Colon (tissue), 2 donors: ENCODE data around the gene RBM20.
"Not testable (repeated sequence)": the region's sequence is repeated elsewhere in the genome, so short reads cannot be mapped to it uniquely, and the experiment has no call there.

Experiments
- FAIRE-seq: peaks from 2 replicates; lab custom pipeline; 2012; peaks lifted over from hg19 to GRCh38; lab: Jason Lieb, UNC
- donor health status: control.
- donor health status: control.

The RBM20 gene

DNA sequence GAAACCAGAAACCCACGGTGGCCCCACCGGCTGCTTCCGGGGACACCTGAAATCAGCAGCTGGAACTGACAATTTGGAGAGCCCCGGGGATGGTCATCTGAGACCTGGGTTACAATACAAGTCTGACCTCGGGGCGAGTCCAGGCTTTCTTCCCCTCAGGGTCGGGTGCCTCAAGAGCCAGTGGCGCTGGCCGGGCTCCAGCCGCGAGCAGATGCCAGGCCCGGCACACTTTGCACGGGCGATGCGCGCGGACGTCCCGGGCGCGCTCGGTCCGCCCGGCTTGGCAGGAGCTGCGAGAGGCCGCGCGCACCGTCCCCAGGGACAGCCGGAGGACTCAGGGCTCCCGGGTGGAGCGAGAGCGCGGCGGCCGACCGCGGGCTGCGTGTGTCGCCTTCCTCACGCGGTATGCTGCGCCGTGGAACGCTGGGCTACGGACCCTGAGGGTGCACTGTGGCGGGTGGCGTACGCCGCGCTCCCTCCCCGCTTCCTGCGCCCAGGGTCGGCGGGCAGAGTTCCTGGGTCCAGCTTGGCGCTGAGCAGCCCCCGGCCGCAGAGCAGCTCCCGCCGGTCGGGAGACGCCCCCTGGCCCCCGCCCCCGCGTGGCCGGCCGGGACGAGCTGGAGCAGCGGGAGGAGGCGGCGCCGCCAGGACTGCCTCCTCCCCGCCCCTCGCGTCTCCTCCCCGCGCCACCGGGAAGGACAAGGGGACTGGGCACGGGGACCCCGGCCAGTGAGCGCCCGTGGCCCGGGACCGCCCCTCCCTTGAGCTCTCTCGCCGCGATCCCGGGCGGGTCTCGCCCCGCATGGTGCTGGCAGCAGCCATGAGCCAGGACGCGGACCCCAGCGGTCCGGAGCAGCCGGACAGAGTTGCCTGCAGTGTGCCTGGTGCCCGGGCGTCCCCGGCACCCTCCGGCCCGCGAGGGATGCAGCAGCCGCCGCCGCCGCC, at the start of gene RBM20:
RBM20 (plus strand) TSS at position 684 of the 945 bp plus-strand sequence; CDS start at position 803, 119 bp downstream.
- FAIRE-seq, result no peak

DNA sequence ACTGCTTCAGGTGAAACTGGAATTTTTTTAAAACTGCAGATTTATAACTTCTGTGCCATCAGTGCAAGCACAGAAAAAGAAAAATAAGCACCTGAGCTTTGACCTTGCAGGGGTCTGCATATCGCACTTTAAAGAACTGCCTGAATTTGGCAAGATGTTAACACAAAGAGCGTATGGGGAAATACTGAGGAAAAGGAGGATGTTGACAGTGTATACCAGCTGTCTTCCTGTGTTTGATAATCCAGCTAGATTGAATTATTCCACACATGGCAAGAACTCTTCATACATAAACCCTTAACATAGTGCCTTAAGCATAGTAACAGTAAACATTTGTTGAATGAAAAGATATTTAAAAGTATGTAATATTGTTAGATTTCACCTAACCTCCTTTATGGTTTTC, 46.7 kb upstream of the RBM20 start:
- FAIRE-seq, result no peak

DNA sequence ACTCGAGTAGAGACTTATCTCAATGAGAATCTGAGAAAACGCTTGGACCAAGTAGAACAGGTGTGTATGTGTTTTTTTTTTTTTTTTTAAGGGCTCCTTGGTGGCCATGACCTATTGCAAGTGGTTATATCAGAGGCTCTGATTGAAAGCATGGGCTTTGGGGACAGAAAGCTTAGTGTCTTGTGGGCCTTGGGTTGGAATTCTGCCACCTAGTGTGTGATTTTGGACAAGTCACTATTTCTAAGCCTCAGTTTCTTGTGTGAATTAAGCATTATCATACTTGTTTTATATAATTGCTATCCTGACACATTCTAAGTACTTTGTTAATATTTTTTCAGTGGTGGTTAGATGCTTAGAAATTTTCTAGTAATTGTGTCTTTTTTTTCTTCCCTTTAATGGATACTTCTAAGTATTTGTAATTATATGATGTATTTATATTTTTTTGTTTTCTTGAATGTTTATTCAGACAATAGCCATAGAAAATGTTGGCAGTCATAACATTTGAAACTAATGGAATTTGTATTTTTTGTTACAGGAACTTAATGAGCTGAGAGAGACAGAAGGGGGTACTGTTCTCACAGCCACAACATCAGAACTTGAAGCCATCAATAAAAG, 43.5 kb upstream of the RBM20 start:
- peak; percentile 77 for FAIRE-seq

DNA sequence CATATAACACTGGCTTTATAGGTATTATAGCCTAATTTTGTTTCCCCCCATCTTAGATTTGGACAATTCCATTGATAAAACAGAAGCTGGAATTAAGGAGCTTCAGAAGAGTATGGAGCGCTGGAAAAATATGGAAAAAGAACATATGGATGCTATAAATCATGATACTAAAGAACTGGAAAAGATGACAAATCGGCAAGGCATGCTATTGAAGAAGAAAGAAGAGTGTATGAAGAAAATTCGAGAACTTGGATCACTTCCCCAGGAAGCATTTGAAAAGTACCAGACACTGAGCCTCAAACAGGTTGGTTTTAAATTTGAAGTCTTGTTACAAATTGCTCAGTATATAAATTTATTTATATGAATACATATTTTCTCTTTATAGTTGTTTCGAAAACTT, 42.6 kb upstream of the RBM20 start:
- FAIRE-seq, result no peak

DNA sequence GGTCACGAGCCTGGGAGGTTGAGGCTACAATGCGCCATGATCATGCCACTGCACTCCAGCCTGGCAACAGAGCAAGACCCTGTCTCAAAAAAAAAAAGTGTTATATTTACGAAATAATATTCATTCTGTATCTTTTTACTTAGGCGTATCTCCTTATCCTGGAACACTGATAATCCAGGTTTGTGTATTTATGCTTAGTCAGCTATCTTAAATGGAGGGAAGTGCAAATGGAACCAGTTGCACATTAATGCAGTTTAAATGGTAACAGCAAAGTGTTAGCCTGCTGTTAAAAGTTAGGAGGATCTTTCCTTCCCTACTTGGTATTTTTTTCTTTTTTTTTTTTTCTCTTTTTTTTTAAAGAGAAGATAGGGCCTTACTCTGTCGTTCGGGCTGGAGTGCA, 36.0 kb upstream of the RBM20 start:
- no peak for FAIRE-seq

DNA sequence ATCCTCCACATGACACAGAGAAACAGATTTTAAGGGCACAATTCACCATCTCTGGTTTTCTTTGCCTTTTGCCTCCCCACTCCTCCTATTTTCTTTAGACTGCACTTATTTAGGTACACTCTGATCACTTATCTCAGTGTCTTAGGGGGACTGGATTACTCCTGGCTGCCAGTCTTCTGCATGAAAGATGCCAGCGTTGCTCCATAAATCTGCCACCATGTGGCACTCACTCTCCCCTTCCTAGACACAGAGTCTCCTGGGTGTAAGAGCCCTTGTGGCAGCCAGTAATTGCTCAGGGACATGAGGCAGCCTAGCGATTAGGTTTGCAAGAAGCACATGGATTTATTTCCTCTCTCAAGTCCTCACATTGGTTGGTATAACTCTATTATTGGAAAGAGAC, 34.5 kb upstream of the RBM20 start:
- no peak for FAIRE-seq

DNA sequence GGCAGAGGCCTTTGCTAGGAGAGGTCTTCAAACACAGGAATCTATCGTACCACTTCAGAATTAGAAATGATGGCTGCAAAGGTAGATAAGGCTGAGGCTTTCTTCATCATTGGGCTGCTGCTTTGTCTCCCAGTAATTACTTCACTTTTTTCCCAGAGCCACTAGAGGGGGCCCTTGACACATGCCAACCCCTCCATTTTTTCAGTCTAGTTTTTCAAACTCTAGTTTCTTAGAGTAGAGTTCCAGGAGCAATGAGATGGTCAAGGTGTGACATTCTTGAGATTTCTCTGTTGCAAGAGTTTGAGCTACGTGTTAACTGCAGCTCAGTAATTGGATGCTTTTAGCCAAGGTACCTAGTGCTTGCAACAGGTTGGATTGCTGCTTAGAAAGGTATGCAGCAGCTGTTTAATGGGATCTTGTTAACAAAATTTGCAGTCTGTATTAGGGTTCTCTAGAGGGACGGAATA, 33.8 kb upstream of the RBM20 start:
- no peak for FAIRE-seq

DNA sequence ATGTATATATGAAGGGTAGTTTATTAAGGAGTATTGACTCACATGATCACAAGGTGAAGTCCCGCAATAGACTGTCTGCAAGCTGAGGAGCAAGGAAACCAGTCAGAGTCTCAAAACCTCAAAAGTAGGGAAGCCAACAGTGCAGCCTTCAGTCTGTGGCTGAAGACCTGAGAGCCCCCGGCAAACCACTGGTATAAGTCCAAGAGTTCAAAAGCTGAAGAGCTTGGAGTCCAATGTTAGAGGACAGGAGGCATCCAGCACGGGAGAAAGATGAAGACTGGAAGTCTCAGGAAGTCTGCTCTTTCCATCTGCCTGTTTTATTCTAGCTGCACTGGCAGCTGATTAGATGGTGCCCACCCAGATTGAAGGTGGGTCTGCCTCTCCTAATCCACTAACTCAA, 33.4 kb upstream of the RBM20 start:
- FAIRE-seq, result not testable (repeated sequence)

DNA sequence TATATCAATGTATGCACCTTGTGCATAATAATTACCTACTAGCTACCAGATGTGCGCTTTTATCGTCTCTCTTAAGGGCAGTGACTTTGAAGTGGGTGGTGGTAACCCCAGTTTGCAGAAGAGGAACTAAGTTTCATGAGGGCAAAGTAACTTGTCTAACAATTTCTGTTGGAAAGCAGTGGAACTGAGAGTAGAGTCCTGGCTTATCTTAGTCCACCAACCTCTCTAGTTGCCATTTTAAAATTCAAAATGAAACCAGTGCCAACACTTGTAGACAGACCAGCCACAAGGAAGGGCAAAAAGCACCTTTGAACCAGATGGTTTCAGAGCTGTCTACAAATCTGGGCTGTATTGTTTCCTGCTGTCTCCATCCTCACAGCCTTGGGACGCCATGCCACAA, 32.0 kb upstream of the RBM20 start:
- no peak for FAIRE-seq

DNA sequence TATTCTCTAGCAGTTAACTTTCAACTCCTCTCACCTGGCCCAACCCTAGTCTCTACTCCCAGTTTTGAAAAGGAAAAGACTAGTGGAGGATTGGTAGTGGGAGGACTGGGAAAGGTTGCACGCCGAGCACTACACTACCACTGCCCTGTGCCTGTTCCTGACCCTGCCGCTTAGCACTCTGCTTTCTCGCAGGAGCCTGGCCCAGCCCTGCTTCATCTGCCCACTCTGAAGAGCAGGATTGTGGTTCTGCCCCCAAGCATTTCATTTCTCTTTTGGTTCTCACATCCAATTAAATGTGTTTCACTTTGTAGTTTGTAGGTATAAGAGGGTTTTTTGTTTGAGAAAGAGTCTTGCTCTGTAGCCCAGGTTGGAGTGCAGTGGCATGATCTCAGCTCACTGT, 31.5 kb upstream of the RBM20 start:
- FAIRE-seq, result no peak

DNA sequence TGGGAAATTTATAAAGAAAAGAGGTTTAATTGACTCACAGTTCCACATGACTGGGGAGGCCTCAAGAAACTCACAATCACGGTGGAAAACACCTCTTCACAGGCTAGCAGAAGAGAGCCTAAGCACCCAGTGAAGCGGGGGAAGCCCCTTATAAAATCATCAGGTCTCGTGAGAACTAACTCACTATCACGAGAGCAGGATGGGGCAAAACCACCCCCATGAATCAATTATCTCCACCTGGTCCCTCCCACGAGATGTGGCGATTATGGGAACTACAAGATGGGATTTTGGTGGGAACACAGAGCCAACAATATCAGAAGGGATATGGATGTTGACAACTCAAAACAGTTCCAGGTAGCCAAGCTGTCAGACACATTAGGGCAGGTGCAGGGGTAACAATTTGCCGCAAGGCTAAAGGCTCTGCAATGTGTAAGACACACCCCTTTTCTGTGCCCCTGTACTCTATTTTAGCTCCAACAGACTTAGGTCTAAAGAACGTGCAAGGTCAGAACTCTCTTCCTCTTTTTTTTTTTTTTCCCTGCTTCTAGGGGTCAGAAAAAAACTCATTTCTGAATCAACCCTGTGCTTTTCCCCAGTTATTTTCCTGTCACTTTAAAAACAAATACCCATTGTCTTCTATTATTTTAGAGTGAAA, 30.7 kb upstream of the RBM20 start:
- FAIRE-seq, result no peak

DNA sequence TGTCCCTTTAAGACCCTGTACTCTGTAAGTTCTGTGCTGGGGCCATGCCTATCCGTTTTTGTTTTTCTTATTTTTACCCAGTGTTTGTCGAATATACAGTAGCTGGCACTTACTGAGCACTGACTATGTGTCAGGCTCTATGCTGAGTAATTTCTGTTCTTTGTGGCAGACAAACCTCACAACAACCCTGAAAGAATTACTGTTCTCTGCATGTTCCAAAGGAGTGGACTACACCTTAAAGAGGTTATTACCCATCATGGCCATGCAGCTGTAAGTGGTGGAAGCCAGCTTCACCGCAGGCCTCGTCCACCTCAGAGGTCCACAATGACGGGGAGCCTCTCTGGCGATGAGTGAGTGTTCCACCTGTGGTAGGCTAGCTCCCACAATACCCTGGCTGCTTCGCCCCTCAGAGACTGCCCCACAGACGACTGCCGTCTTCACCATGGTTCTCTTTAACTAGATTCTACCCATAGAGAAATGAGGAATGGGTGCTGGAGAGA, 30.1 kb upstream of the RBM20 start:
- FAIRE-seq, result no peak

DNA sequence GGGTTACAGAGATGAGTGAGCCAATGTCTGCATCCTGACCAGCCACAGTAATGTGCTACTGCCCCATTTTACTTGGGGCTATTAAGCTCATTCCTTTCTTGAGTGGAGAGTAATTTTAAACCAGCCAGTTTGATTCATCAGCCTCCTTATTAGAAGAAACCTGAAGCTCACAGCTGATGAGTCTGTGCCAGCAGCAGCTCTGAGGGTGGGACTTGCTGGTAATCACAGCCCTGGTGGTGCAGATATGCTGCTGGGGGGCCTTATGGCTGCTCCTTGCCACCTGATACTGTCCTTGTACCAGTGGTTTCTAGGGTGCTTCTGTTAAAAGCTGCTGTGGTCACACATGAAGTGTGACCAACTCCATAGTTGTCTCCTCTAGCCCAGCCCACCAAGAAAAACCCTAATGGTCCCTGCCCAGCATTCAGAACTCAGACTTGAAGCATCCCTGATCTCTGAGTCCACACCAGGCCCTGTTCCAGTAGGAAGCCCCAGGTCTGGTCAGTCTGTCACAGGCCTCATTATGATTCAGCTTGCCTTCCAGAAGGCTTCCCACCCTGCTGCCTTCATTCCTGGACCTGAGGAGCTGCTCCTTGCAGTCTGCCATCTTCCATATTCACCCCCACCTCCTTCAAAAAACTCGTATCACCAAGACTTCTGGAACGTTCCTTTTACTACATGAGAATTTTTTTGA, 28.9 kb upstream of the RBM20 start:
- no peak for FAIRE-seq

DNA sequence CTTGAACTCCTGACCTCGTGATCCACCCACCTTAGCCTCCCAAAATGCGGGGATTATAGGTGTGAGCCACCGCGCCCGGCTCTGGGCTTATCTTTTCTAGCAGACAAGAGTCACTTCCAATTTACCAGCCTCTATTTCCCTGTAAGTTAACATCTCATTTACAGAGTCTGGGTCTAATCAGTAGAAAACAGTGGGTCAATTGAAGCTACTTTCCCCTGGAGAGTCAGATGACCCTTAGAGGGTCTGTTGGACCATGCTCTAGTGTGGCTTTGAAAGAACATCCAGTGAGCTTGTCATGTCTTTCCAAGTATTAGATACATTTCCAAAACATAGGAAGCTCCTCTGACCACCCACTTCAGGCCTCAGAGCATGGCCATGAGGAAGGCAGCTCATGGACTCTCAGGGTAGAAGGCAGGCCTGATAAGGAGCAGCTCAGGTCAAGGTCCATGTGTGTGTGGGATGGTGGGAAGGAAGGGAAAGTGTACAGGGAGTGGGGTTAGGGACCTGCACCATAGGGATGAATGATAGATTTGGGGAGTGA, 27.6 kb upstream of the RBM20 start:
- no peak for FAIRE-seq

DNA sequence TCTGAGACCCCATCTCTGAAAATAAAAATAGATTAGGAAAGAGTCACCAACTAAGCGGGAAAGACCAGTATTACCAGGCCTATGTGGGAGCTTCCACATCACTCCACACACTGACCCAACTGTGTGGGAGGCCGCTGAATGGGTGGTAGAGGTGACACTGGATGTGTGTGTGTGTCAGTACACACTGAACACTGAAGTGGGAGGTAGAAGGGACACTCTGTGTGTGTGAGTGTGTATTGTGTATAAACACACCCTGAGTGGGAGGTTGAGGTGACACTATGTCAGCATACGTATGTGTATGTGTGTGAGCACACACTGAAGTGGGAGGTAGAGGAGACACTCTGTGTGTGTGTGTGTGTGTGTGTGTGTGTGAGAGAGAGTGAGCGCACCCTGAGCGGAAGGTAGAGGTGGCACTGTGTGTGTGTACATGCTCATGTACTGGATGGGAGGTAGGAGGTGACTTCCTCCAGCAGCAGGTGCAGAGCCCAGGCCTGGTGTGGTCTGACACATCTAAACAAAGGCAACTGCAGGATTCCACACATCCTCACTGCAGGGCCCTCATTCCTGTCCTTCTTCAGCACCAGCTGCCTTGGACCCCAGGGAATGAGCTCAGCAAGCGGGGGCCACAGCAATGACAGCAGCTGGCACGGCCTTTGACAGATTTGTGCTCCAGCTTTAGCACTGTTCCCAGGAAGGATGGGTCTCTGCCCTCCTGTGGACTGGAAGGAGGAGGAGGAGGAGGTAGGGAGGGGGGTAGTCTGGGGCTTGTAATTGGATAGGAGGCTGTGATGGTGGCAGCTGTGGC, 26.5 kb upstream of the RBM20 start:
- FAIRE-seq, result no peak

DNA sequence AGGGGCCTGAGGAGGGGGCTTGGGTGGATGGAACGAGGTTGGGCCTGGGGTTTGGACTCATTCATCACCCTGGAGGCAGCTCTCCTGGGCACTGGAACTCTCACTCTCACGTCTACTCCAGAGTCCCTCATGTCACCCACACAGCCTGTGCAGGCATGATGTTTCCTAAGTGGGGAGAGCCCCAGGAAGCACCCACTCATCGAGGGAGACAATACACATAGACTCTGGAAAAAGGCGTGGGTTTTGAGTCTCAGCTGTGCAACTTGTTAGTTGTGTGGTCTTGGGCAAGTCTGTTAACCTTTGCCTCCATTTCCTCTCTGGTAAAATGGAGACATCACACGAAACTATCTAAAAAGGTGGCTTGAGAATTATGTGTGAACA, 25.9 kb upstream of the RBM20 start:
- FAIRE-seq, result no peak

DNA sequence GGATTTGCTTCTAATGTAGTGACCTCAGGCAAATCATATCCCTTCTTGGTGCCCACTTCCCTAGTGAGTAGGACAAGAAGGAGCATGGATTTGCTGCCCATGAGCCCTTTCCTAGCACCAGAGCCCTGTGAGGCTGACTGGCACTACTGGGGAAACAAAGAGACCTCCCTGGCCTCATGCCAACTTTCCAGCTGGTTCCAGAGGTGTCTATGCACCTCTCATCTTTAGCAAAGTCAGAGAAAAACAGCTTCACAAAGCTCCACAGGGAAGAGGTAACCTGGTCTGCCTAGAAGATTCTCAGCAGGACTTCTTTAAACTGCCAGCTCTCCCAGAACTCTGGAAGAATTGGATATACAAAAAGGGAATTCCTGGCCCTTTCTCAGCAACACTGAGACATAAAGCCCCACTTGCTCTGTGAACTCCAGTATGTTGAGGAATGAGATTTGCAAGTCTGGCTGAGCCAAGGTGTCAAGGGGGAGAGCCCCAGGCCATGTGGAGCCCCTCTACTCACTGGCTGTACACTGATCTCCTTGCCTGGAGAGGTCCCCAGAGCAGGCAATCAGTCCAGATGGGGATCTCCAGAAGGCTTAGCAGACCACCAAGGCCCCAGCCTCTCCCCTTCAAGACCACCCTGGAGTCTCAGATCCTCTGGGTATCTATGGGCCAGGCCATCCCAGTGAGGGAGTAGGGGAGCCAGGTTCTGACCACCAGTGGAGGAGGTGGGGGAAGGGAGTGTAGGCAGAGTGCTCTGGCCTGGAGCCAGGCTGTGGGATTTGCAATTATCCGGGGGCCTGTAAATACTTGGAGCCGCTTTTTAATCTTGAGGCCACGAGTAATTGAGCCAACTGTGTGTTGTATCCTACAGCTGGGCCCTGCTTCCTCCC, 24.4 kb upstream of the RBM20 start:
- no peak for FAIRE-seq

DNA sequence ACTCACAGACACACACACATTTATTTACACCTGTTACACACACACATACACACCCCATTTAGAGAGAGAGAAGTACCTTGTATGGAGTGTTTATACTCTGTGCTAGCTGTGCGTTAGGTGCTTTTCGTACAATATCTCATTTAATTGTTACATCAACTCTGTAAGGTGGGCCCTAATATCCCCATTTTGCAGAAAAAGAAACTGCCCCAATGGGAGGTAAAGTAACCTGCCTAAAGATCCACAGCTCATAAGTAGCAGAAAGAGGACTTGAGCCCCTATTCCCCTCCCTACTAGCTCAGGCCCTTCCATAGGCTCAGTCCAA, 23.8 kb upstream of the RBM20 start:
- FAIRE-seq, result no peak

DNA sequence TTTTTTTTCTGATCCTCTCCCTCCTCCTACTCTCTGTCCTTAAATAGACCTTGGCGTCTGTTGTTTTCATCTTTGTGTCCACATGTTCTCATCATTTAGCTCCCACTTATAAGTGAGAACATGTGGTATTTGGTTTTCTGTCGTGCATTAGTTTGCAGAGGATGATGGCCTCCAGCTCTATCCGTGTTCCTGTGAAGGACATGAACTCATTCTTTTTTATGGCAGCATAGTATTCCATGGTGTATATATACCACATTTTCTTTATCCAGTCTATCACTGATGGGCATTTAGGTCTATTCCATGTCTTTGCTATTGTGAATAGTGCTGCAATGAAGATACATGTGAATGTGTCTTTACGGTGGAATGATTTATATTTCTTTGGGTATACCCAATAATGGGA, 20.8 kb upstream of the RBM20 start:
- not testable (repeated sequence) for FAIRE-seq

DNA sequence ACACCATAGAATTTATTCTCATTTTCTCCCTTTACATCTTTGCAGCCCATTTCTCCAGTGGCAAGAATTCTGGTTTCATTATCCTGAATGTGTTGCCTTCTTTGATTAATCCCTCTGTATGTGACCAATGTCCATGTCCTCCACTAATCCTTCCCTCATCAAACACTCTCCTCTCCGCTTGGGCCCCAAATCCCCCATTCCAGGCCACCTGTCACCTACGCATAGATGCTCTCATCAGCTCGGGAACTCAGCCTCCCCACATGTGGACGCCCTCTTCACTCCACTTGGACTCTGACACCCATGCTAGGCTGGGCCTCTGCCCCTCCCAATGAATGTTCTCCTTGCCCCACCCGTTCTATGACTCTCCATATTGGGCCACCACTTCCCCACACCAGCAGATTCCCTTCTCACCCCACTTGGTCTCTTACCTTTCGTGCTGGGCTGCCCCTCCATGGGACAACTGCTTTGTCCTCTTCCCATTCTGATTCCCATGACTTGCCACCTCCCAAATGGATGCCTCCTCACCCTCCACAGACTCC, 18.7 kb upstream of the RBM20 start:
- FAIRE-seq, result no peak
